ENCODE results near the gene RXRA.

Gene RXRA

DNA sequence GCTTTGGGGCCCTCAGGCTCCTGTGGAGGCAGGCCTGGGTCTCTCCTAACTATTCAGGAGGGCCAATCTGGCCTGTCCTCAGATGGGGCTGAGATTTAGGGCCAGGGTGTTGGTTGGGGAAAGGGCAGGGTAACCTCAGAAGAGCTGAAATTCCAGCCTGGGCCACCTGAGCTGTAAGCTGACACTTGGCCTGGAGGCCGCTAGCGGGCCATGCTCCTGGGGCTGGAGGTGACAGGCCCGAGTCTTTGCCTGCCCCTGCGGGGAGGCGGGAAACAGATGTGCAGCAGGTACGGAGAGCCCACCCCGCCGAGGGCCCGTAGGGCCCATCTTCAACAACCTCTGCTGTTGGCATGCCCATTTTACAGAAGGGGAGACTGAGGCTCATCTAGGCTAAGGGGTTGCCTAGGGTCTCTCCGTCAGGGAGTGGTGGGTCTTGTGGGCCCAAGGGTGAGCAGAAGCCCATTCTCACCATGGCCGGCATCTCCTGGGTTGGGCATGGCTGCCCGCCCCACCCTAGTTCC lies 69.5 kb downstream of the RXRA start:
- H3K4me3 ChIP-seq (ENCODE audit: low read depth, low read length) = no peak overlapping the region

DNA sequence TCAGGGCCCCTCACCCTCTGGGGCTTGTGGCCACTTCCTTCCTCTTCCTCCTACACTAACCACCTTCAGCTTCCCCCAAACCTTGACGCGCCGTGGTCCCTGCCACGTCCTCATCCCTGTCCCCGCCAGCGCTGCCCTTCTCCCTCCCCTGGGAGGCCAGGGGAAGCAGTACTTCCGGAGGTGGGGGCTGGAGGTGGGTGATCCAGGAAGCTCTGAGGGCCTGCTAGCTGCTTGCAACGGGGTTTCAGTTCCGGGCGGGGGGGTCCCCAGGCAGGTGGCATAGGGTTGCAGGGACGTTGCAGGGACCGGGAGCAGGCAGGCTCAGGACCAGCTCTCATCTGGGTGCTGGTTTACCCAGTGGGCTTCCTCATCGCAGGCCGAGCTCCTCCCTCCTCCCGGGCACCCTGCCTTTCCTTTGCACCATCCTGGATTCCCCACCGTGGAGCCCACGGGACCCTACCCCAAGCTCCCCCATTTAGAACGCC lies 70.0 kb downstream of the RXRA start:
- H3K4me3 ChIP-seq (ENCODE audit: low read depth, low read length) = no peak overlapping the region

DNA sequence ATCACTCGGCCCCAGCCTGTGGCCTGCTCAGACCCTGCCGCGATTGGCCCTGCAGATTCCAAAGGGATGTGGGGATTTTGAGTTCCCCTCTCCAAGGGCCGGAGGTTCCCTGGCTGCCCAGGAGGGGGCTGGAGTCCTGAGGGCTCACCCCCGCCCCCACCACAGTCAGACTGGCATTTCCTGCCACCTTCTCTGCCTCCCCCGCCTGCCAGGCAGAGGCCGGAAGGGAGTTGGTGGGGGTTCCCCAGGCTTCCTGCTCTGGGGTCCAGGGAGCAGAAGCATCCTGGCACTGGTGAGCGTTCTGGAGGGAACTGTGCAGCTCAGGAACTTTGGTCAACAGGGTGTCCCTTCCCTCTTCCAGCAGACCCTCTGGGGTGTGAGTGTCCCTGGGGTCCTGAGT lies 70.6 kb downstream of the RXRA start:
- no peak overlapping the region for H3K4me3 ChIP-seq (ENCODE audit: low read depth, low read length)

DNA sequence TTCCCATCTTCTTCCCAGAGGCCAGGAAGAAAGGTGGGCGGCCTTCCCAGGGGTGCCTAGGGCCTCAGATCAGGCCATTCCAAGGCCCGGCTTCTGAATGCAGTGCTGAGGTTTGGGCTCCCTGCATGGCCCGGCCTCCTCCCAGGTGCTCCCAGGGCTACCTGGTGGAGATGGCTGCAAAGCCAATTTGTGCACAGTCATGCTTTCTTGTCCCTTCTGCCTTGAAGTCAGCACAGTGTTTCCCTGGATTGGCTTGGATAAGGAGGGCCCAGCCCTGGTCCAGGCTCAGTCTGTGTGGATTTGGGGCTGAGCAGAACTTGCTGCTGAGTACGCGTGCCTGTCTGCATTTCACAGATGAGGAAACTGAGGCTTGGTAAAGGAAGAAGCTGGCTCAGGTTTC lies 72.5 kb downstream of the RXRA start:
- no peak overlapping the region for H3K4me3 ChIP-seq (ENCODE audit: low read depth, low read length)

DNA sequence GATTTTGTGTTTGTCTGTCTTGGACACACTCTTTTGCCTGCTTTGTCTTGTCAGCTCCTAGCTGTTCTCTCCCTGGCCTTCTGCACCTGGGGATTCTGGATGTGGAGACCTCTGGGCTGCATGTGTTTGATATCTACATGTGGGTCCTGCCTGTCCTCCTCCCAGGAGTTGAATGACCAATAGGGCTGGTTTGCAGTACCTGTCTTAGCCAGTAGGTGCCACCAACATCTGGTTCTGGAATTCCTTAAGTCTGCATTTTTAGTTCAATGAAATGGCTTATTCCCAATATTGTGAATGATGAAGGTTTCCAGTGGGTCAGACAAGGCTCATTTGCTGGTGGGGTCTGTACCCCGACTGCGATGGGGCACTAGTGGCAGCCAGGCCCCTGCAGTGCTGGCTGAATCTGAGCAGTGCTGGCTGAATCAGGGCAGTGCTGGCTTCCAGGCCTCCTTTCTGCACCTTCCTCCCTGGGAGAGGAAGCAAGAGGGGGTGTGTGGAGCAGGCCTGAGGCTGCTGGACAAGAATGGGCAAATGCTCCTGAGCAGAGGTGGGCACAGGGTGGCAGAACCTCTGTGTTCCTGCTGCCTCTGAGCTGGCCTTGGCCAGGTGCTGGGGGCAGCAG lies 73.3 kb downstream of the RXRA start:
- no peak overlapping the region for H3K4me3 ChIP-seq (ENCODE audit: low read depth, low read length)

DNA sequence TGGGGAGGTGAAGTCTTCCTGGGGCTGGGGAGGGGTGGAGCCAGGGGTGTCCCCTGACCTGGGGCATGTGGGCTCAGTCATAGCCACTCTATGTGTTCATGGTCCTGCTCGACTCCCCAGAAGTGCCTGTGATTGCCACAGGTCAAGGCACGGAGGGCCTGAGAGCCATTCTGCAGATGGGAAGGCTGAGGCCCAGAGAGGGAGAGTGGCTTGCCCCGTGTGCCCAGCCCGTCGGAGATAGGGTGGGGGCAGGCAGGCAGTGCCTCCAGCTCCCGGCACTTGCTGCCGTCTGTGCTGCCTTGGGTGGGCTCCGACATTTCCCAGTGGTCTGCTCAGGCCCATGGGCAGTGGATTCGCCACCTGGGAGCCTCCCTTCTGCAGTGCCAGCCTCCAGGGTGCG lies 74.0 kb downstream of the RXRA start:
- no peak overlapping the region for H3K4me3 ChIP-seq (ENCODE audit: low read depth, low read length)

DNA sequence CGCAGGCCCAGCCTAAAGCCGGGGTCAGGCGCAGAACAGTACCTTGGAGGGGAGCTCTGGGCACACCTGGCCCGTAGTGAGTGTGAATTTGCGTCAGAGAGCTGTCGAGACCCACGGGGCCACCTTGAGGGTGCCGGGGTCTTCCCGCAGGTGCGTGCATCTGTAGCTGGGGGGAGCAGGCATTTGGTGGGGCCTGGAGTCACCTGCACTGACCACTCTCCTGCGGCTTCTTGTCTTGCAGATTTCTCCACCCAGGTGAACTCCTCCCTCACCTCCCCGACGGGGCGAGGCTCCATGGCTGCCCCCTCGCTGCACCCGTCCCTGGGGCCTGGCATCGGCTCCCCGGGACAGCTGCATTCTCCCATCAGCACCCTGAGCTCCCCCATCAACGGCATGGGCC lies 75.1 kb downstream of the RXRA start:
- no peak overlapping the region for H3K4me3 ChIP-seq (ENCODE audit: low read depth, low read length)

DNA sequence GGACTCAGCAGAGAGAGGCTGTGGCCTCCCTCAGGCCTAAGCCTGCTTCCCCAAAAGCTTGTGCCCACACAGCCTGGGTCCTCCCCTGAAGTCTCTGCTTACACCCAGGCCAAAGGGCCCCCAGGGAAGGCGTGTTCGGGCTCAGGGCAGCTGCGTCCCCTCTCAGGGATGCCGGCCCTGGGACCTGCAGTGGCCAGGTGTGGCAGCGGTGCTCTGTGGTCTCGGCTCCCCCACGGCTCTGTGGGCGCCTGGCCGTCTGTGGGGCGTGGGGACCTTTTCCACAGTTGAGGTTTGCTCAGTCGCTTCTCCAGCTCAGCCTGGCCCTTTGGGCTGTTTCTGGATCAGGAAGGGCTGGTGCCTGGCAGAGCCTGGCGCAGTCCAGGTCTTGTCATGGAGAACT lies 75.9 kb downstream of the RXRA start:
- H3K4me3 ChIP-seq (ENCODE audit: low read depth, low read length) = no peak overlapping the region

DNA sequence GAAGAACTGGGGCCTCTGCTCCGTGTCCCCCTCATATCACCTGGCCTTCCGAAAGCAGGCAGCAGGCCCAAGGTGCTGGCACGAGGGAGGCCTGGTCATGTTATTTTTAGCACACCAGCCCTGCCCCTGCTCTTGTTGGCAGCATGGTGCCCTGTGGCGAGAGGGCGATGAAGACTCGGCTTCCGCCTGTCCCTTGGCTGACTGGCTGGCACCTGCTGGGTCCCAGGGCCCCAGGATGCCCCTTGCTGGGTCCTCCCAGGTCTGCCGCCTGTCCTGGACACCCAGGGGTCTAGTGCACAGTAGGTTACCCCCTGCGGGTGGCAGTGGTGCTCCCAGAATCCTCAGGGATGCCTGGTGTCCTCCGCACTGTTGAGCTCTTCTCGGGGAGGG lies 77.0 kb downstream of the RXRA start:
- H3K4me3 ChIP-seq (ENCODE audit: low read depth, low read length) = no peak overlapping the region

DNA sequence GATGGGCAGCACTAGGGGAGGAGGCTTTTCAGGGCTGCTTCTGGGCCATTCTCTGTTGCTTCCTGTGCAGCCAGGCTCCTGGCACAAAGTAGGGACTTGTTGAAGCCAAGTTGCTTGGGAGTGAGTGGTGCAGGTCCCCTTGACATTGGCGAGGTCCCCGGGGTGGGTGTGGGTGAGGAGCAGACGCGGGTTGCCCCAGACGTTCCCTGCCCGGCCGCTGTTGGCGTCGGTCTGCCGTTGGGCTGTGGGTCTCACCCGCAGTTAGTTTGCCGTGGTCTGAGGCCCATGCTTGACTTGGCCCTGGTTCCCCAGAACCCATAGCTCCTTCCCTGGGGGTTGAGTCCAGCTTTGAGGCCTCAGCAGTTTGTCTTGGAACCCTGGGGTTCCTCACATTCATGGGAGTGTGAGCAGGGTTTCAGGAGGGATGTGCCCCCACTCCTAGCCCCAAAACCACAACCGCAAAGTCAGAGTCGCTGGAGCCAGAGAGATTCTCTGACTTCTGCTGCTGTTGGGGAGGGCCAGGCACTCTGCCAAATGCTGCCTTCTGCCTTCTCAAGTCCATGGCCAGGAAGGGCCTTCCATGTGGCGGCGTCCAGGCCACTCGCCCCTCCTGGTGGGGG lies 77.5 kb downstream of the RXRA start:
- H3K4me3 ChIP-seq (ENCODE audit: low read depth, low read length) = no peak overlapping the region

DNA sequence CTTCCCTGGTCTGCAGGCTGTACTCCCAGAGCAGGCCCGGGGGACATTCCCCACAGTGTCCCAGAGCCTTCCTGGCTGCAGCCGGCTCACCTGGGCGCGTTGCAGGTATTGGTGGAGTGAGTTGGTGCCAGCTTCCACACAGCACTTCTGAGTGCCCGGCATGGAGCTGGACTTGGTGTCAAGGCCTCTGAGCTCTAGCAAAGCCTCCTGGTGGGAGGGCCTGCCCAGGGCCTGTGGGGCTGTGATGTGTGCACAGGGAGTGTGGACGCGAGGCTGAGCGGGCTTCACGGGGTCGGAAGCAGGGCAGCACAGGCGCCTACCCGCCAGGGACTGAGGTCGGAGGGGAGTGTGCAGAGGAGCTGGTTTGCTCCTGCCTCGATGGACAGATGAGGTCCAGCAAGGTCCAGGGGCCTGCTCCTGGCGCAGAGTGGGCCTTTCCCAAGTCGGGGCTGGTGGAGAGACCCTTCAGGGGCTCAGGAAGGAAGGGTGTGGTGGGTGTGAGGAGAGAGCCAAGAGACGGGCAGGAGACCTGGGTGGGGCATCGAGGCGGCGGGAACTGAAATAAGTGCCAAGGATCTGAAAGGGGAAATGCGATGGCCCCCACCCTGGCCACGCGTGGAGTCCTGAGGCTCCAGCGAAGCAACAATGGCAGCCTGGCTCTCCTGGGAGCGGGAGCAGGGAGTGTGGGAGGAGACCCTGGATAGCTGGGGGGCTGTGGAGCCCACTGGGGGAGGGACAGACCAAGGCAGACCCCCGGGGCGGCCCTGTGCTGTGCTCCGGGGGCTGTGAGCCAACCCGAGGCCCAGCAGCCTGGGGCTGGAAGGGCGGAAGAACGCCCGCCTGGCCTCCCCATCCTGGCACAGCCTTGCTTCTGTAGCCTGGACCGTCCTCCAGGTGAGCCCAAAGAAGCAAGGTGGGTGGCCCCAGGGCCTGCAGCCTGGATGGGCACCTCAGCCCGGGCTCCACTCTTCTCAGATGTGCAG lies 78.4 kb downstream of the RXRA start:
- H3K4me3 ChIP-seq (ENCODE audit: low read depth, low read length) = no peak overlapping the region

DNA sequence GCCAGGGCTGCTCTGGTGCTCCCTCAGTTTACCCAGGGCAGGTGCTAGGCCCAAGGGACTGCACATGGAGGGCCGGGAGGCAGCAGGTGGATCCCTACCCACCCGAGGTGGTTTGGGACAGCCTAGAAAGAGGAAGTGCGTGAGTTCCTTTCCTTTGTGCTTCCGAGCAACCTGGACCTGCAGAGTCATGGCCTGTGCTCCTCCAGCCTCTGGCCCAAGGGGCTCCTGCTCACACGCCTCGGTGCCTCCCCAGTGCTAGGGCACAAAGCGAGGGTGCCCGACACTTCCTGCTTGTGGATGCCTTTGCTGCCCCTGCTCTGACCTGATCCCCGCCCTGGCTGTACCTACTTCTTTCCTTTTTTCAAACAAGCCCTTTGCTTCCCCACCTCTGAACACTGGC lies 79.3 kb downstream of the RXRA start:
- H3K4me3 ChIP-seq (ENCODE audit: low read depth, low read length) = no peak overlapping the region

DNA sequence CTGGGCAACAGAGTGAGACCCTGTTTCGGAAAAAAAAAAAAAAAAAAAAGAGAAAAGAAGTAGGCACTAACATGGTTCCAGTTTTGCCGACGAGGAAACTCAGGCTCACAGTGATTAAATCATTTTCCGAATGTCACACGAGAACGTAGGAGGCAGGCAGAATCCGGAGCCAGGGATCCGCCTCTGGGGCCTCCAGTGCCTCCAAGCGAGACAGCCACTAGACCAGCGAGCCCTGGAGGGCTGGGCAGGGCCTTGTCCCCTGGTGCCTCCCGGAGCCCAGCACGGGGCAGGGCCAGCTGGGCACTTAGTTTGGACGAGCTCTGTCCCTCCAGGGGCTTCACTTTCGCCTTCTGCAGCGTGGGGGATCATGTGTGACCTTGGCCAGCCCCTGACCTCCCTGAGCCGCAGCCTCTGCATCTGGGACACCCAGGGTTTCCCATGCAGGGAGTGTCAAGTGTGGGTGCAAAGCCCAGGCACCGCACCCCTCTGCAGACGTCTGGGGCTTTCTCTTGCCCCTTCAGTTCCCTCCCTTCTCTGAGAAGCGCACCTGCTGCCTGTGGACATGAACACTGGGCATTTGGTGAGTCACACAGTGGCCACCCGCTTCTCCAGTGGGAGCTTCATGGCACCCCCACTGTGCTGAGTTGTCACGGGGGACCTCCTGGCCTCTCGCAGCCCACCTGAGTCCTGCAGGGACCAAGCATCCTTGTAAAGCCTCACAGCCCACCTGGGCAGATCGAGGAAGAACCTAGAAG lies 80.3 kb downstream of the RXRA start:
- H3K4me3 ChIP-seq (ENCODE audit: low read depth, low read length) = no peak overlapping the region

DNA sequence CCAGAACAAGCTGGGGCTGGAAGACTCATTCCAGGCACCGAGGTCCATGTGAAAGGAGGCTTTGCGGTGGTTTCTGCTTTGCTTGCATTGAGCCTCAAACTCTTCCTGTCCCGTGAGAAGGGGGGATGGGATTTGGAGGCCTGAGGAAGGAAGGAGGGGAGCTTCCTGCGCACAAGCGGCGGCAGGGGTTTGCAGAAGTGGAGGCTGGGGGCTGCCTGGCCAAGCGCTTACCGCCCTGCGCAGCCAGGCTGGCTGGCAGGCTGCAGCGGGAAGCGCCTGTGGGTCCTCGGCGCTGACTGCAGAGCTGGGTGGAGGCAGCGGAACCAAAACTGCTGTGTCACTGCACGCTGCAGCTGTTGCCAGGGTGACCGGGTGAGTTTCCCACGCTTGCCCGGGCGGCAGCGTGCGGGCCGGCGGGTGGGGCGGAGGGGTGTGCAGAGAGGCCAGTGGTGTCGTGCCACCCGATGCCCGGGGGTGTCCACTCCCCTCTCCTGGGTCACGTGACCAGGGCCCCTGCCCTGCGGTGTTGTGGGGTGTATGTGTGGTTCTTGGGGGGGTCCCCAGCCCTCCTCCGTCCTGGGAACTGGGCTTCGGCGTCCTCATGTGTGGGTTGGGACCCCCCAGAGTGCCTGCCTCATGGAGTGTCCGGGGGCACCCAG lies 81.0 kb downstream of the RXRA start:
- no peak overlapping the region for H3K4me3 ChIP-seq (ENCODE audit: low read depth, low read length)

DNA sequence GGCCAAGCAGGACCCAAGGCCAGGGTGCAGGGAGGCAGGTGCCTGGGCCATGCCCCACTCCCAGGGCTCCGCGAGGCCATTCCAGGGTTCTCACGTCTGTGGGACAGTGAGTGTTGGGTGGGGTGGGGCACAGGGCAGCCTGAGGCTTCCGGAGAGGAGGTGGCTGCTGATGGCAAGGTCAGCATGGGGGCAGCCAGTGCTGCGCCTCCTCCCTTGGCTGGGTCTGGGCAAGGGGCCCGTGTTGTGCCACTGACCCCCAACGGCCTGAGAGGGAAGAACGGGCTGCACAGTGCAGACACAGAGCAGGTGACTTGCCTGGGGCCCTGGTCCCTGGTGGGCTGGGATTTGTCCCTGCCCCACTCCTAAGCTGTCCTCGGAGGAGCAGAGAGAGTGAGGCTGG lies 82.1 kb downstream of the RXRA start:
- H3K4me3 ChIP-seq (ENCODE audit: low read depth, low read length) = no peak overlapping the region

DNA sequence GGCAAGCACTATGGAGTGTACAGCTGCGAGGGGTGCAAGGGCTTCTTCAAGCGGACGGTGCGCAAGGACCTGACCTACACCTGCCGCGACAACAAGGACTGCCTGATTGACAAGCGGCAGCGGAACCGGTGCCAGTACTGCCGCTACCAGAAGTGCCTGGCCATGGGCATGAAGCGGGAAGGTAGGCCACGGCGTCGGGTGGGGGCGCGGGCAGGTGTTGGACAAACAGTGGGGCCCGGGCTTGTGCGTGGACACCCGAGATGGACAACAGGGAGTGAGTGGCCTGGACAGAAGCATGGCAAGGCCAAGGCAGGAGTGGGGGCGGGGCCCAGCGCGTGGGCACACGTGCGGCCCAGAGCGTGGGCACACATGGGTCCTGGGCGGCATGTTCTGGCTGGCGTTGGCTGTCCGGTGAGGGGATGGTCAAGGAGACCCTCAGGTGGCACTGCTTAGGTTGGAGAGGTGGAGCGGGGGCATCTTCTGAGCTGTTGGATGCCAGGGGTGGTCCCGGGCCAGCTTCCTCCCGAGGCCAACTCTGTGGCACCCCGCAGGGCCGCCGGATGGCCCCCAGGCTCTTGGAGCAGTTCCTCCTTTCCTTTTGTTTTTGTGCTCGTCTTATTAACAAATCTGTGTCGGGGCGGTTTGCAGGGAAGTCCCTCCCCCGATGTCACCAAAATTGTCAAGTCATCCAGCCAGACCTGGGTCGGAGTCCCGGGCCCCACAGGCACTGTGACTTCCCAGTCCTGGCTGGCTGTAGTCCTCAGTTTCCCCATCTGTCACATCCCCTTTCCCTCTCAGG lies 82.9 kb downstream of the RXRA start:
- H3K4me3 ChIP-seq (ENCODE audit: low read depth, low read length) = no peak overlapping the region

DNA sequence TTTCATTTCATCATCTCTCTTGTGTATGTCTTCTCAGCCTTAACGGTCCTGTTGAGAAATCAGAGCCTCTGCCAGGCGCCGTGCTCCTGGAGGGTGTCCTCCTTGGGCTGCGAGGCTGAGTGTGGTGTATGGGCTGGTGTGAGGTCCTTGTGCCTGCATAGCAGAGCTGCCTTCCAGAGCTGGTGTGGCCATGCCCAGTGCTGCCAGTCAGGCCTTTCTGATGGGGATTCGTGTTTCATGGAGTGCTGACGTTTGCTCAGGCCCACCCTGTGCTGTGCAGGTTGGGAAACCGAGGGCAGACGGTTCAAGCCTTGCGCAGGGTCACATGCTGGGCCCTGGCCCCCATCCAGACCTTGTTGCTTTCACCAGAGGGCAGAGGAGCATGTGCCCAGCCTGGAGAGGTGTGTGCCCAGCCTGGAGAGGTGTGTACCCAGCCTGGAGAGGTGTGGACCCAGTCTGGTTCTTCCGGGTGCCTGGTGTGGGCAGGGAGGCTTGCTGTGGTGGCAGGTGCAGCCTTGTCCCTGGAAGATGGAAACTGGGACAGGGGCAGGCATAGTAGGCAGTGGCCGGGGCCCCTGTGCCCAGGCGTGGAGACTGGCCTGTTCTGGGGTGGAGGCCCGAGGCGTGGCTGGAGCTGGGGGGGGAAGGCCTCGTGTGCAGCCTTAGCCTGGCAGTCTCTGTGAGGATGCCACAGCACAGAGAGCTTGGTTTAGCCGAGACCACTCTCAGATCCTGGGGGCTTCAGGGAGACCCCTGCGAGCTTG lies 84.0 kb downstream of the RXRA start:
- H3K4me3 ChIP-seq (ENCODE audit: low read depth, low read length) = no peak overlapping the region

DNA sequence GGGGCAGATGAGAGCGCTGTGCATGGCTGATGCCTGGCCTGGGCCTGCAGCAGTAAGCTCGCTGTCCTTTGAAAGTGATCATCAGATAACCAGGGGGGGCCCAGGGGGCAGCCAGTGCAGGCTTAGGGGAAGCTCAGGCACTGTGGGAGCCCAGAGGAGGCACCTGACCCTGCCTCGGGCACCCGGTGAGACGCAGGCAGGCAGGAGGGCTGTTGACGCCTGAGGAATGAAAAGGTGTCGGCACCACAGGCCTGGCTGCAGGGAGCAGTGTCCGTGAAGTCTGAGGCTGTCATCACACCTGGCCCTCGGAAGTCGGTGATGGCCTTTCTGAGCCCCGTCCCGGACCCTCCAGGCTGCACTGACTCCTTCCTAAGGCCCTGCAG lies 84.6 kb downstream of the RXRA start:
- H3K4me3 ChIP-seq (ENCODE audit: low read depth, low read length) = no peak overlapping the region
